Tibial nerve (tissue), 4 donors: Measurements from ENCODE around the gene LSM5.

ENCODE experiments used
- EP300 ChIP-seq, 2 donors: sonication (generic); formaldehyde crosslinking; IDR thresholded peaks; one replicate each; pipeline ENCODE4 v1.6.1; 2017; ENCODE audit warnings: antibody characterized with exemption in 2 of 2, mild to moderate bottlenecking in 1 of 2
- POLR2A ChIP-seq, 2 donors: fragments of 450-650 bp; IDR thresholded peaks; one replicate each; pipeline ENCODE4 v1.6.1; 2017; ENCODE audit warnings: antibody characterized with exemption in 2 of 2, mild to moderate bottlenecking in 2 of 2, moderate library complexity in 2 of 2
- TF ChIP-seq, protein P1 (sequence below), 5 experiments: fragments of 200-600 bp in 3 of 5; fragments of 450-650 bp in 2 of 5; sonication (generic) in 3 of 5; IDR thresholded peaks; one replicate each; pipeline ENCODE4 v1.5.1; 2016 to 2019; ENCODE audit warnings: antibody characterized with exemption in 5 of 5, mild to moderate bottlenecking in 3 of 5, moderate library complexity in 2 of 5

- TF ChIP-seq POLR2A (IDR thresholded peaks at IDR 0.05): peak; percentile 80 to 88
- TF ChIP-seq, protein P1, sequence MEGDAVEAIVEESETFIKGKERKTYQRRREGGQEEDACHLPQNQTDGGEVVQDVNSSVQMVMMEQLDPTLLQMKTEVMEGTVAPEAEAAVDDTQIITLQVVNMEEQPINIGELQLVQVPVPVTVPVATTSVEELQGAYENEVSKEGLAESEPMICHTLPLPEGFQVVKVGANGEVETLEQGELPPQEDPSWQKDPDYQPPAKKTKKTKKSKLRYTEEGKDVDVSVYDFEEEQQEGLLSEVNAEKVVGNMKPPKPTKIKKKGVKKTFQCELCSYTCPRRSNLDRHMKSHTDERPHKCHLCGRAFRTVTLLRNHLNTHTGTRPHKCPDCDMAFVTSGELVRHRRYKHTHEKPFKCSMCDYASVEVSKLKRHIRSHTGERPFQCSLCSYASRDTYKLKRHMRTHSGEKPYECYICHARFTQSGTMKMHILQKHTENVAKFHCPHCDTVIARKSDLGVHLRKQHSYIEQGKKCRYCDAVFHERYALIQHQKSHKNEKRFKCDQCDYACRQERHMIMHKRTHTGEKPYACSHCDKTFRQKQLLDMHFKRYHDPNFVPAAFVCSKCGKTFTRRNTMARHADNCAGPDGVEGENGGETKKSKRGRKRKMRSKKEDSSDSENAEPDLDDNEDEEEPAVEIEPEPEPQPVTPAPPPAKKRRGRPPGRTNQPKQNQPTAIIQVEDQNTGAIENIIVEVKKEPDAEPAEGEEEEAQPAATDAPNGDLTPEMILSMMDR (IDR thresholded peaks at IDR 0.05): no peak
- peak; percentile 83 to 97 for TF ChIP-seq EP300 (IDR thresholded peaks at IDR 0.05)
Measured at GRCh38 chr7:32495298-32496051, 5.3 kb upstream of the LSM5 start, which contains the start of gene AVL9.
